Stimulated activated CD4-positive, alpha-beta T cell treated with anti-CD3 and anti-CD28 coated beads, Interleukin-1b, Interleukin-23, amount 100 ng/mL, for 24 hours (primary cell): ENCODE results near the gene PKN3.
"Not testable (repeated sequence)": the region's sequence is repeated elsewhere in the genome, so short reads cannot be mapped to it uniquely, and the experiment has no call there.

Source experiments
- DNase-seq, 4 experiments: peaks; one replicate each; pipeline ENCODE4 v3.0.0-alpha.2; 2020; ENCODE audit warnings: low read depth in 4 of 4, low spot score in 1 of 4

PKN3 gene

DNA sequence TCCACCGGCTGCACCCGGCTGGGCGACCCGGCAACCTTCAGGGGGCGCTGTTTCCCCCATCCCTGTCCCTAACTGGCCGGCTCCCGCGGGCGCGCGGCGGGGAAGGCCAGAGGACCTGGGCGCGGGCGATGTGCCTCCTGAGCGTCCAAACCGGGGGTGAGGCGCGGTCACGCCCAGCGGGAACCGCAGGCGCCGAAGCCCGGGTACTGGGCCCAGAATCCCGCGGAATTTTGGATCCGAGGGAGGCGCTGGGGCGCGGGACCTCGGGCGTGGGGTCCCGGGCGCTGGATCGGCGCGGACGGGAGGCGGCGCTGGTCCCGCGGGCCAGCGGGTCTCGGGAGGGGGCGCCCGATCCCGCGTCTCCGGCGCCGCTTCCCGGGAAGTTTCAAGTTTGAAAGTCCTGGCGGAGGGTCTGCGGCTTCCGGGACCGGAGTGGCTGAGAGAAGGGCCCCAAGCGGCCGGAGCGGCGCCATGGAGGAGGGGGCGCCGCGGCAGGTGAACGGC lies at the start of gene PKN3:
TSS of gene PKN3 (plus strand) at position 59 of the 504 bp plus-strand sequence. CDS start at position 472, 413 bp downstream.
- peak; percentile 80 to 91 (median 82) for DNase-seq

DNA sequence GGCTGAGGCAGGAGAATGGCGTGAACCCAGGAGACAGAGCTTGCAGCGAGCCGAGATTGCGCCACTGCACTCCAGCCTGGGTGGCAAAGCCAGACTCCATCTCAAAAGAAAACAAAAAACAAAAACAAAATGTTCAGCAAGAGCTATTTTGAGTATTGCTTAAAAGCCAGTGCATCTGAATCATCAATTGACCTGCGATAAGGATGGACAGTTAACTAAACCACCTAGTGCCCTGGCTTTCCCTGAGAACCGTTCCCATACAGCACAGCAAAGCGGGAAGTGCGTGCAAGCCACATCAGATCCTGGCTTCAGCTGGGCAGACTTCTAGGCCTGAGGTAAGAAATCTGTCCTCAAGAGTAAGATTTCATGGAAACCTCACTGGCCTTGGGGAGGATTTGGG lies 48.4 kb upstream of the PKN3 start:
- DNase-seq, result no peak

DNA sequence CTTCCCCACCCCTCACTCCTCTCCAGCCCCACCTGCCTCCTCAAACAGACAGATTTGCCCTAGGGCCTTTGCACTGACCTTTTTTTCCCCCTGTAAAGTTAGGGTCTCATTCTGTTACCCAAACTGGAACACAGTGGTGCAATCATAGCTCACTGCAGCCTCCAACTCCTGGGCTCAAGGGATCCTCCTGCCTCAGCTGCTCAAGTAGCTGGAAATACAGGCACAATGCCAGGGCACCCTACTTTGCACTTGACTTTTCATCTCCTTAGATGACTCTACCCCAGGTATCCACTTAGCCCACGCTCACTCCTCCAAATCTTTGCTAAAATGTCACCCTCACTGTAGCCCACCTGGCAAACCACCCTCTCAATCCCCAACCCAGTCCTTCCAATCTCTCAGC lies 47.8 kb upstream of the PKN3 start:
- DNase-seq, result no peak

DNA sequence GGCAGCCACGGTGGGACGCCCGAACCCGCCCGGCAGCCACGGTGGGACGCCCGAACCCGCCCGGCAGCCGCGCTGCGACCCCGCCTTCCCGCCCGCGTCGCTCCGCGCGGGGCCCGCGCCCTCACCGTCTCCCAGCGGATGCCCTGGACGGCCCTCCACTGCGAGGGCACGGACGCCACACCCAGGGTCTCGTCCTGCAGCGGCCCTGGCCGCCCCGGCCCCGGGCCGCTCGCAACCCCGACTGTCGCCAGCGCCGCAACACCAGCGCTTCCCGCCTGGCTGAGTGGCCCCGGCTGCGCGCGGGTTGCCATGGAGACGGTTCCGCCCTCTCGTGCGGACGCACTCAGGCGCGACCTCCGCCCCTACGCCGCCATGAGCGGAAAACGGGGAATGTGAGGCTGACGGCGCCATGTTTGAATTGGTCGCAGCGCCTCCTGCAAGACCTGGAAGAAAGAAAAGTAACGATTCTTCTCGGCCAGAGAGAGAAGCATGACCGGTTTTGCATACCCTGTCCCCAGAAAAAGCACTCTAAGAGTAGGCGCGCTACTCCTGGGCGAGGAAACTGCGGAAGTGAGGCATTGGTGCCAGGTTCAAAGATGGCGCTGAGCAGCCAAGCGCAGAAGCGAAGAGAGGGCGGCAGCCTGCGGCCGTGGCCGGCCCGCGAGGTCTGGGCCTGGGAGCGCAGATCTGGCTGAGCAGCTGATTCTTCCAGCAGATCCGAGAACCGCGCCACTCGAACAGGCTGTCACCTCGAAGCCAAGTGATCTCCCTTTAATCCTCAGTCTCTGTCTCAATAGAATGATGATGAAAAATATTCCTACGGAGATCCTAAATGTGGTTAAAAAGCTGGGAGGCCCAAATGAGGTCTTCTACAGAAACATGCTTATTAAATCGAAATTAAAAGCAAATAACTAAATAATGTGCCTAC lies 45.6 kb upstream of the PKN3 start, which contains the start of gene DYNC2I2:
TSS of gene DYNC2I2 (minus strand) at position 432 of the 928 bp plus-strand sequence. CDS start at position 311, 121 bp downstream.
- peak; percentile 90 to 97 (median 94) for DNase-seq

DNA sequence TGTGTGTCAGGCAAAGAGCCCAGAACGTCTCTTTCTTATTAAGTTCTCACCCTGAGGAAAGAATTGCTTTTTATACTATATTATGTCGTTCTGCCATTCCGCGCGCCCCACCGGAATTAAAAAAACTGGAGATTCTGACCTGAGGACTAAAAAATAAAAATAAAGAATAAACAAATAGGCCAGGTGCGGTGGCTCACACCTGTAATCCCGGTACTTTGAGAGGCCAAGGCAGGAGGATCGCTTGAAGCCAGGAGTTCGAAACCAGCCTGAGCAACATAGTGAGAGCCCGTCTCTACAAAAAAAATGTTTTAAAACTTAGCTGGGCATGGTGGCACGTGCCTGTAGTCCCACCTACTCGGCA lies 45.0 kb upstream of the PKN3 start:
- DNase-seq, result no peak

DNA sequence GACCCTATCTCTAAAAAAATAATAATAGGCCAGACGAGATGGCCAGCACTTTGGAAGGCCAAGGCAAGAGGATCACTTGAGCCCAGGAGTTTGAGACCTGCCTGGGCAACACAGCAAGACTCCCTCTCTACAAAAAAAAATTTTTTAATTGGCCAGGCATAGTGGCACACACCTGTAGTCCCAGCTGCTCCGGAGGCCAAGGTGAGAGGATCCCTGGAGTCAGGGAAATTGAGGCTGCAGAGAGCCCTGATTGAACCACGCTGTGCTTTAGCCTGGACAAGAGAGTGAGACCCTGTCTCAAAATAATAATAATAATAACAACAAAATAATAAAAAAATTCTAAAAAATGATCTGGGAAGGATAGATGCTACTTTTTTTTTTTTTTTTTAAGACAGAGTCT lies 44.5 kb upstream of the PKN3 start:
- no peak for DNase-seq

DNA sequence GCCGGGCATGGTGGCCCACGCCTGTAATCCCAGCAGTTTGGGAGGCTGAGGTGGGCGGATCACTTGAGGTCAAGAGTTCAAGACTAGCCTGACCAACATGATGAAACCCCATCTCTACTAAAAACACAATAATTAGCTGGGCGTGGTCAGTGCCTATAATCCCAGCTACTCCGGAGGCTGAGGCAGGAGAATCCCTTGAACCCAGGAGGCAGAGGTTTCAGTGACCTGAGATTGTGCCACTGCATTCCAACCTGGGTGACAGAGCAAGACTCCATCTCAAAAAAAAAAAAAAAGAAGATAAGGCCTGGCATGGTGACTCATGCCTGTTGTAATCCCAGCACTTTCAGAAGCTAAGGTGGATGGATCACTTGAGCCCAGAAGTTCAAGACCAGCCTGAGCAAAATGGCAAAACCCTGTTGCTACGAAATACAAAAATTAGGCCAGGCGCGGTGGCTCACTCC lies 35.8 kb upstream of the PKN3 start:
- DNase-seq, result not testable (repeated sequence)

DNA sequence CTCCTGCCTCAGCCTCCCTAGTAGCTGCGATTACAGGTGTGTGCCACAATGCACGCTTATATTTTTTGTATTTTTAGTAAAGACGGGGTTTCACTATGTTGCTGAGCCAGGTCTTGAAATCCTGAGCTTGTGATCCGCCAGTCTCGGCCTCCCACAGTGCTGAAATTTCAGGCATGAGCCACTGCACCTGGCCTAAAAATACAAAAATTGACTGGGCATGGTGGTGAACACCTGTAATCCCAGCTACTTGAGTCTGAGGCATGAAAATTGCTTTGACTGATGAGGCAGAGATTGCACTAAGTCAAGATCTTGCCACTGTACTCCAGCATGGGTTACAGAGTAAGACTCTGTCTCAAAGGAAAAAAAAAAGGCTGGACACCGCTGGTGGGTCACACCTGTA lies 32.5 kb upstream of the PKN3 start:
- no peak for DNase-seq

DNA sequence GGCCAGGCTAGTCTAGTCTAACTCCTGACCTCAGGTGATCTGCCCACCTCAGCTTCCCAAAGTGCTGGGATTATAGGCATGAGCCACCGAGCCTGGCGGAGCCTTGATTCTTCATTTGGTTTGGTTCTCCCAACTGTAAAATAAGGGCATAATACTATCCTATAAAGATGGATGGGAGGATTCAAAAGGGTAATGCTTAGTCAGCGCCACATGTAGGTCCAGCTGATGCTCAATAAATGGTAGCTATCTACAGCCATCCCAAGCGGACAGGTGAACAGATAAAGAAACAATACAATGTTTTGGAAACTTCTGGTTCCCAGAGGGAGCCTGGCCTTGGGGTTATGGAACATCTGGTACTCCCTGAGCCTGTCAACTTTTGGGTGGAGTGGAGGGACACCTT lies 26.9 kb upstream of the PKN3 start:
- no peak for DNase-seq

DNA sequence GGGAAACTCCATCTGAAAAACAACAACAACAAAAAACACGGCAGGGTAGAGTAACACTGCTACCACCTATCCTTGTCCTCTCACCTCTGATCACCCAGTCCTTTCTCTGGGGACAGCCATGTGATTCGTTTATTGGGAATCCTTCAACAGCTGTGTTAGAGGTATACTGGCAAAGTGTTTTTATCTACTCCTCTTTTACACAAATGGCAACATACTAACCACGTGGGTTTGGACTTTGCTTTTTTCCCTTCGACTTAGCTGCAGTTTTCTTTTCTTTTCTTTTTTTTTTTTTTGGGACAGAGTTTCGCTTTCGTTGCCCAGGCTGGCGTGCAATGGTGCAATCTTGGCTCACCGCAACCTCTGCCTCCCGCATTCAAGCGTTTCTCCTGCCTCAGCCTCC lies 24.5 kb upstream of the PKN3 start:
- no peak for DNase-seq

DNA sequence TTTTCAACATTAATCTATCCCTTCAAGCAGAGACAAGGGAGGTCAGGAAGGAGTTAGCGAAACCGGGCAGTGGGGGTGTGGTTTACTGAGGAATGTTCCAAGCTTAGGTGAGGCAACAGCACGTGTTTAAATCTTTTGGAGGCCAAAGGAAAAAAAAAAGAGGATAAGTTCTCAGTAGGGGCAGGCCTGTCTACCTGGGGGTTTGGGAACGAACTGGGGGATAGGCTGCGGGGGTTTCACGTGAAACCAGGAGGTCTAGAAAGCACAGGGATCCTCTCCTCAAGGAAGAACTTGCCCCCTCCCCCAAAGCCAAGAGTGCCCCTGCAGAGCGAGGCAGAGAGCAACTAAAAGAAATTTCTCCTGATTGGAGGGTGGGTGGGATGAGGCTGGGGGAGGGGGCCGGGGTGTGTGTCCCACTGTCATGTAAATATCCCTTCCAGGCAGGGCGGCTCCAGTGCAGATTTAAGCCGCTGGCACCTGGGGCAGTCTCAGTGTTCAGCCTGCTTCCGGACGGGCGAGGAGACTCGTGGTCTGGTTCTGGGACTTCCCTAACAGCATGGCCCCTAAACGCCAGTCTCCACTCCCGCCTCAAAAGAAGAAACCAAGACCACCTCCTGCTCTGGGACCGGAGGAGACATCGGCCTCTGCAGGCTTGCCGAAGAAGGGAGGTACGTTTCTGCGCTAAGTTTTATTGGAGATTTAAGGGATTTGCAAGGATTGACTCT lies 18.8 kb upstream of the PKN3 start:
- no peak for DNase-seq

DNA sequence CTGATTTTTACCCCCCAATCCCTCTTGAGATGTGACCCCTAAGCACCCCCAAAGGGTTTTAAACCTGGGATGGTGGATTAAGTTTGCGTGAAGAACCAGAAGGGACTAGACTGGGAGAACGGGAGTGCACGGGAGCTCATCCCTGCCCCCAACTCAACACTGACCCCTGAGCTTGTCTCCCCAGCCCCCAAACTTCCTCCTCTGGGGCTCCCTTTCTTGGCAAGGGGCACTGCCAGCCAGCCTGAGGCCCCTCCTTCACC lies 18.3 kb upstream of the PKN3 start:
- DNase-seq, result no peak

DNA sequence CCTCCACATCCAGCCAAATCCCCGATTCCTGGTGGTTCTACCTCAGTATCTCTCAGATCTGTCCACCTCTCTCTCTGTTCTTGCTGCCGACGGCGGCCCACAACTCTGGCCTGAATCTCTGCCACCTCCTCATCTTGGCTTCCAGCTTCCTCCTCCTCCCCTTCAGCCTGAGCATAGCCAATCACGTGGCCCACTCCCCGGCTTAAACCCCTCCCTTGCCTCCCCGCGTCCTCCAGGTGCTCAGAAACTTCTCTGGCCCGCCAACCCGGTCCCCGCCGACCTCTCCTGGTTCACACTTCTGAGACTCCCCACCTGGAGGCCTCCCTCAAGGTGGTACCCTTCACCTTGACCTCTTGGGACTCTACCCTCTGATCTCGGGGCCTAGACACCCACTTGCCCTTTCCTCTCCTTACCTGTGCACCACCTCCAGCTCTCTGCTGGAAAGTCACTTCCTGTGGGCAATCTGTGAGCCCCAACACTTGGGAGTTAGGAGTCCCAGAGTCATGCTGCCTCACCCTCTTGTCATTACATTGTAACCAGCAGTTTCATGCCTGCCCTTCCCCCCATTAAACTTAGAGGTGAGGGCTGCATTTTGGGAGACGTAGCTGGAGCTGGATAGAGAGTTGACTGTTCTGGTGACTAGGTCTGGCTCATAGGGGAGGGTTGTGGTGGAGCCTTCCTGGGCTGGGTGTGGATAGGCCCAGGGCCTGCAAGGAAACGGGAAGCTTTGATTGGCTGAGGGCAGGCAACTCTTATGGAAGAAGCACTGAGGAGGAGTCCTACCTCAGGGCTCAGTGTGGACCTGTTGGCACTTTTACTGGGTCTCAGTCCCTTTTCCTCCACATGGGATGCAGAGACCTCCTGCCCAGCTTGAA lies 17.7 kb upstream of the PKN3 start:
- peak in 2 of 4 experiments; percentile 54 to 80 for DNase-seq

DNA sequence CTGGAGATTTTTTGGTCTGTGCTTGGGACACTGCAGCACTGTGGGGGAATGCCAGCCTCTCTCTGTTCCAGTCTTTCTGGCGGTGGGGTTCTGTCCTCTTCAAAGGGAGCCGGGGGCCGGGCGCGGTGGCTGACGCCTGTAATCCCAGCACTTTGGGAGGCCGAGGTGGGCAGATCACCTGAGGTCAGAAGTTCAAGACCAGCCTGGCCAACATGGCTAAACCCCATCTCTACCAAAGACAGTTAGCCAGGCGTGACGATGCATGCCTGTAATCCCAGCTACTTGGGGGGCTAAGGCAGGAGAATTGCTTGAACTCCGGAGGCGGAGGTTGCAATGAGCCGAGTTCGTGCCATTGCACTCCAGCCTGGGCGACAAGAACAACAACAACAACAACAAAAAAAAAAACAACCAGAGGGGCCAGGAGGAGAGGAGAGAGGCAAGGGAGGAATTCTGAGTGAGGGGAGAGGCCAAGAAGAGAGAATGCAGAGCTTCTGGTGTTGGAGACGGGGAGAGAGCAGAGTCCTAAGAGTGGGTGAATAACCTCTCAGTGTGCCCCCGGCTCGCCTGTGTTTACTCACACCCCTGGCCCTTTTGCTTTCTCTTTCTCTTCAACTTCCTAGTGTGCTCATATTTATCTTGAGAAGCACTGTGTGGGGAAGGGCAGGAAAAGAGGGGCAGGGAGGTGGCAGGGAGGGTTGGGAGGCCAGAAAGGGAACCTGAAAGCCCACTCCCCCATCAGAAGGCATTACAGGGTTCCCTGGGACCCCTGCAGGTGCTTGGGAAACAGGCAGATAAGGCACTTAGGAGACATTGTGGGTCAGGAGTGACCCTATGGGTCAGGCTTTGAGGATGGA lies 16.4 kb upstream of the PKN3 start:
- DNase-seq, result no peak

DNA sequence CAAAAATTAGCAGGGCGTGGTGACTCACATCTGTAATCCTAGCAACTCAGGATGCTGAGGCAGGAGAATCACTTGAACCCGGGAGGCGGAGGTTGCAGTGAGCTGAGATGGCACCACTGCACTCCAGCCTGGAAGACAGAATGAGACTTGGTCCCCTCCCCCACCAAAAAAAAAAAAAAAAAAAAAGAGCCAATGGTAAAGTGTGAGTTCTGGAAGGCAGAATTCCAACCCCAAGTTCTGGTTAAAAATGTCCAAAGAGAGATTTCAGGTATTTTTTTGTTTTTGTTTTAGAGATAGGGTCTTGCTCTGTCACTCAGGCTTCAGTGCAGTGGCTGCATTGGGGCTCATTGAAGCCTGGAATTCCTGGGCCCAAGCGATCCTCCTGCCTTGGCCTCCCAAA lies 14.8 kb upstream of the PKN3 start:
- no peak for DNase-seq

DNA sequence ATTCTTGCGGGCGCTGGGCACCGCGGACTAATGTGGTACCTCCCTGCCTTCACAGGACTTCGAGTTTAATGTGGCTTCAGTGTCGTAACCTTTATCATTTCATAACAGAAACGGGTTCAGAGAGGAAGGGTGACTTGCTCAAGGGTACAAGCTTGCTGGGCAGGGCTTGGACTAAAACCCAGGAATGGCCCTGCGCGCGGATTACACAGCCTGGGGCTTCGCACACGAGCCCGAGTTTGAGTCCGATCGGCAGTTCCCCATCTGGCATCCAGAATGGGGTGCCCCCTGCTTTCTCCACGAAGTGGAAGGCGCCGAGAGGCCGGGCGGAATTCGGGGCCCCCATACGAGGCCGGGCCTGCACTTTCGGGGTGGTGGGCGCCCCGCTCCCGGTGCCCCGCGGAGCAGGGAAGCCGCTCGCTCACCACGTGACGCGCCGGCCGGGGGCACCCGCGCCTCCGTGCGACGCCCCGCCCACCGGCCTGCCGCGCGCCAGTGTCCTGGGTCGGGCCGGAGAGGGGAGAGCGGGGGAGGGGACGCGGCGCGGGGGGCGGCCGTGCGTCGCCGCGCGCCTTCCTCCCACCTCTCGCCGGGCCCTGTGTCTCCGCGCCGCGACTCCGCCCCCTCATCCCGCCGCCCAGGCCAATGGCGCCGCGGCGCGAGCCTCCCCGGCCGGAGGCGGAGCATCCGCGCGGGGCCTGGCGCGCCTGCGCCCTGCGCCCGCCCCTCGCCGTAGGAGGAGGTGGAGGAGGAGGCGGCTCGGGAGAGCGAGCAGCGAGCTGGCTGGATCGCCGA lies 13.6 kb upstream of the PKN3 start, which contains the start of gene SET:
TSS of gene SET (plus strand) at position 722 of the 792 bp plus-strand sequence. CDS start 361 bp downstream, outside the sequence.
- DNase-seq, result peak; percentile 78 to 96 (median 87)

DNA sequence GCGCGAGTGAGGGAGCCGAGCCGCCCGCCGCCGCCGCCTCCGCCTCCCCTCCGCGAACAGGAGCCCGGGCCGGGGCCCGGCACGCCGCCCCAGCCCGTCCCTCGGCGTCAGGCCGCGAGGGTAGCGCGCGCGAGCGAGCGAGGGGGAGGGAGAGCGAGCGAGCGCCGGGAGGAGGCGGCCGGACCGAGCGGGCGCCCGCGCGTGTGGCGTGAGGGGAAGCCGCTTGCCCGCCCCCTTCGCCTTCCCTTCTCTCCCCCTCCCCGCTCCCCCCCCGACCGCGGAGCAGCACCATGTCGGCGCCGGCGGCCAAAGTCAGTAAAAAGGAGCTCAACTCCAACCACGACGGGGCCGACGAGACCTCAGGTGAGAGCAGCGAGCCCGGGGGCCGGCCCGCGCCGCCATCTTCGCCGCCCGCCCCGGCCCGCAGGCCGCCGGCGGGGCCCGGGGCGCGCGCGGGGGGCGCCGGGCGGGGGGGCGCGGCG lies 13.0 kb upstream of the PKN3 start:
- no peak for DNase-seq

DNA sequence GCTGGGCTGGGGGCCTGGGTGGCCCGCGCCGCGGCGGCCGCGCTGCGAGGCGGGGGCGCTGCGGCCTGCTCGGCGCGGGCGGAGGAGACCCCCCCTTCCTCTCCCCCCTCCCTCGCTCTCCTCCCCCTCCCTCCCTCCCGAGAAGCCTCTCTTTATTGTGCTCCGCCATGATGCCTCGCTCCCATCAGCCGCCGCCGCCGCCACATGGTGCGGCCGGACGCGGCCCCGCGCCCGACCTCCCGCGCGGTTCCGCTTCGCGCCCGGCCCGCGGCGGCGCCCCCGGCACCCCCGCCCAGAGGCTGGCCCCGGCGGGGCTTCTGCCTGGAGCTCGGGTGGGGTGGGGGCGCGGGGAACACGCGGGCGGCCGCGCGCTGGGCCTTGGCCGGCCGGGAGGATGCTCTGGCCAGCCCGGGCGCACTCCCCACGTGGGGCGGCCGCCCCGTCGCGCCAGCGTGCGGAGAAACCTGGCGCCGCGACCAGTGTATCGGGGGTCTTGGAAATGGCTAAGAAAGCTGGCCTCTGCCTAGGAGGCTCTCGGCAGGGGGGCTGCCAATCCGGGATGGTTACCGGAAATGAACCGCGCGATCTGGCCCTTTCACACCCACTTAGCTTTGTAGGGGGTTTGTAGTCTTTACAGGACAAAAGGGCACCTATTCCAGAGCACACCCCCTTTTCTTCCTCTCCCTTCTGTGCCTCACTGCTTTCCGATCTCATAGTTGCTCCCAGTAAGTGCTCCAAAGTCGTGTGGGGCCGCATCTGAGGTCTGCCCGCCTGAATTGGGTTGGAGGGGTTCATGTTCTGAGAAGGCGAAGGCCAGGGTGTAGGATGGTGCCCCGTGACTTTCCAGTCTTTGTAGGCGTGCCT lies 12.3 kb upstream of the PKN3 start:
- no peak for DNase-seq
